HG02885 (cell line): ENCODE results near the gene CBS.
"Not testable (repeated sequence)": the region's sequence is repeated elsewhere in the genome, so short reads cannot be mapped to it uniquely, and the experiment has no call there.

Experiments
- ATAC-seq: cut with Tn5 transposase; IDR thresholded peaks from one replicate; pipeline ENCODE4 v1.9.1; 2021; ENCODE audit warnings: mild to moderate bottlenecking; ENCODE audit not compliant: unreplicated experiment, poor library complexity

Gene CBS

GRCh38 chr21:43027846-43028731, 47.5 kb downstream of the CBS start:
- ATAC-seq, result no peak

GRCh38 chr21:43025636-43026180, 49.9 kb downstream of the CBS start:
- no peak for ATAC-seq

GRCh38 chr21:43024439-43025136, 51.0 kb downstream of the CBS start:
- ATAC-seq, result no peak

- no peak for ATAC-seq
Observed at GRCh38 chr21:43023175-43023574, 52.5 kb downstream of the CBS start.

GRCh38 chr21:43021756-43022600, 53.7 kb downstream of the CBS start:
- no peak for ATAC-seq

GRCh38 chr21:43021191-43021590, 54.4 kb downstream of the CBS start:
- ATAC-seq, result no peak

- no peak for ATAC-seq
Observed at GRCh38 chr21:43020771-43021170, 54.9 kb downstream of the CBS start.

GRCh38 chr21:43020177-43020576, 55.5 kb downstream of the CBS start:
- ATAC-seq, result no peak

- ATAC-seq, result no peak
Observed at GRCh38 chr21:43018519-43018918, 57.1 kb downstream of the CBS start.

- no peak for ATAC-seq
Observed at GRCh38 chr21:43016728-43017127, 58.9 kb downstream of the CBS start.

- no peak for ATAC-seq
Observed at GRCh38 chr21:43015906-43016540, 59.6 kb downstream of the CBS start.

GRCh38 chr21:43012596-43012995, 63.0 kb downstream of the CBS start:
- ATAC-seq, result no peak

- ATAC-seq, result no peak
Observed at GRCh38 chr21:43006874-43007208, 68.8 kb downstream of the CBS start.

- ATAC-seq, result not testable (repeated sequence)
Observed at GRCh38 chr21:43006051-43006873, 69.4 kb downstream of the CBS start.

- ATAC-seq, result no peak
Observed at GRCh38 chr21:43005635-43006034, 70.0 kb downstream of the CBS start.

GRCh38 chr21:43004926-43005325, 70.7 kb downstream of the CBS start:
- no peak for ATAC-seq
